Measurements from ENCODE around the gene GRM4.
A peak's percentile ranks its signal among the peaks of the same experiment; 100 is the strongest.
"Not testable (repeated sequence)": the region's sequence is repeated elsewhere in the genome, so short reads cannot be mapped to it uniquely, and the experiment has no call there.

GRM4 gene

GRCh38 chr6:34061348-34061747 is 84.5 kb downstream of the GRM4 start:
- no peak for DNase-seq

DNA sequence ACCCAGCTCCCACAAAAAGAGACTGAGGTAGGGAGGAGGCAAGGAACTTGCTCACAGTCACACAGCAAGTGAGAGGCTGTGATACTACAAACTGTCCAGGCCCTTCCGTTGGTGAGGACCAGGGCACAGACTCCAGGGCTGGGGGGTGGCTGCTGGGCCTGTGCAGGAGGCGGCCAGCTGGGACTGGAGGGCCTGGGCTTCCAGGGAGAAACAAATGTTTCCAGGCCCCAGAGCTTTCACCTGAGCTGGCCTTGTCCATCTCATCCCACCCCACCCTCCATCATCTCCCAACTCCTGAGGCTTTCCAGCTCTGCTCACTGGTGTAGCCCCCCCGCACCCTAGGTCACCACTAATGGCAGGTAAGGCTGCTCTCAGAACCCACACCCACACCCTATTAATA is 86.0 kb downstream of the GRM4 start:
- DNase-seq = no peak

DNA sequence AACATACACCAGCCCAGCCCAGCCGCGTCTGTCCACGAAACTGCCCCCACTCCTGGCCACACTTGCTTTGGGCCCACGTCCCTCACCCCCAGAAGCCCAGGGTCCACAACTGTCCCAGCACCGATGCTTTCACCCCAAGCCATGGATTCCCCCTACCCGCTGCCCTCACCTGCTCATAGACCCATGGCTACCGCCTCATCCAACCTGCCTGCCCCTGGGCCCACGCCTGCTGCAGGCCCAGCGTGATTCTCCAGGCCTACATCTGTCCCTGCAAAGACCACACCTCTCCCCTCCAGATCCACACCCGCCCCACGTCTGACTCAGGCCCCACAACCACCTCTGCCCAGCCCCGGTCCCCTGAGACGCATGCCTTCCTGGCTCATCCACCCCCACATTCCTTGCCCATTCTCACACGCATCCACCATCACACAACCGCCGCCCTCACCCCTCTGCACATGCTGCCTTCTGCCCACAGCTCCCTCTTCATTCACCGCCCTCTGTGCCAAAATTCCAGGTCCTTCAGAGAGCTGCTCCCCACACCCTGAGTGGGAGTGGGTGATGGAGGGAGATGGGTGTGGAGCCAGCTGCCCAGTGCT is 86.7 kb downstream of the GRM4 start:
- no peak for DNase-seq

DNA sequence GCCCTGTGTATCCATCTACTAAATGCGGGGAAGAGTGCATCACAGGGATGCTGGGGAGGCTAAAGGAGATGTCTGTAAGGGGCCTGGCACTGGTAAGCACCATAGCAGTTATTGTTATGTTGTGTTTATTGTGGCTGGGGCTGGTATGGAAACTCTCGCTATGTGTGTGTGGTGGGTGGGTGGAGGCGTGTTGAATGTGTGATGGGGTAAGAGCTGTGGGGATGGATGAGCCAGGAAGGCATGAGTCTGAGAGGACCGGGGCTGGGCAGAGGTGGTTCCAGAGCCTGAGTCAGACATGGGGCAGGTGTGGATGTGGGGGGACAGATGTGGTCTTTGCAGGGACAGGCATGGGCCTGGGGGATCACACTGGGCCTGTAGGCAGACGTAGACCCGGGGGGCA is 88.1 kb downstream of the GRM4 start:
- DNase-seq = no peak

DNA sequence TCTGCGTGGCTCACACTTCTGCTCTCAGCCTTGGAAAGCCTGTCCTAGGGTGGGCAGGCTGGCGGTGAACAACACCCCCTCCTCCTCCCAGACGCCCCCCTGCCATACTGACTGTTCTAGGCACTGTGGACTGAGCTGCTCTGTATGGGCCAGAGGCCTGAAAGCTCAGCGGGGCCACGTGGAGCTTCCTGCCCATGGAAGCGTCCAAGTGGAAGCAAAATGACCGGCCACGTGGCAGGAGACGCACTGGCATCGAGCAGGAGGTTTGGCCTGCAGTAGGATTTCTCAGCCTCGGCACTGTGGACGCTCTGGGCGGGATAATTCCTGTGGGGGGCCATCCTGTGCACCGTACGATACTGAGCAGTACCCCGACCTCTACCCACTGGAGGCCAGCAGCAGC is 88.7 kb downstream of the GRM4 start:
- no peak for DNase-seq

DNA sequence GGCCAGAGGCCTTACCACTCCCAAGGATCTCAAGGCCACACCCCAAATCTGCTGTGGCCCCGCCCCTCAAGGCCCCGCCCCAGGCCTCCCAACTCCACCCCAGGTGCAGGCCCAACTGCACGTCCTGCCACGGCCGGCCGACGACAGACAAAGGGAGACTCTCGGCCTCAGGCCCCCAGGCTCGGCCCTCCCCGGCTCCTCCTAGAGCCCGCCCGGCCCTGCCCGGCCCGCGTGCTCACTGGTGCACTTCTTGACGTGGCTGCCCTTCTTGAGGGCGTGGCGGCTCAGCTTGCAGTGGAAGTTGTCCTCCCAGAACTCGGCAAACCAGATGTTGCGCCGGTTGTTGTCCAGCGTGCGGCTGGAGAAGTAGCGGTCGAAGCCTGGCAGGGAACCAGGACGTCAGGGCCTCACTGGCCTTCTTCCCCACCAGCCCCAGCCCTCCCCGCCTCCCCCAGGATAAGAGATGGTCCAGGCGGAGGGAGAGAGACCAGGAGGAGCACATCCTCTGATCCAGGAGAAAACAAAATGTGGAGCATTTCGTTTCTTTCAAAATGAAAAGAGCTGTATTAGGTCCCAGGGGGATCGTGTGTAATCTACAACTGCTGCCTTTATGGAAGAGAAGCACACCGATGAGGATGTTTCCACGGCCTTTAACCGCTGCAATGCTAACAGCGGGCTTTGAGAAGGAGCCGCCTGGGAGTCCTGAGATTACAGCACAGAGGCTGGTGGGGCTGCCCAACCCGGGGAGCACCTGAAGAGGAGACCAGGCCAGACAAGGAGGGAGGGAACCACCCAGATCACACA is 89.4 kb downstream of the GRM4 start:
- DNase-seq = no peak

GRCh38 chr6:34055223-34055933 is 90.5 kb downstream of the GRM4 start:
- peak; percentile 59 for DNase-seq

DNA sequence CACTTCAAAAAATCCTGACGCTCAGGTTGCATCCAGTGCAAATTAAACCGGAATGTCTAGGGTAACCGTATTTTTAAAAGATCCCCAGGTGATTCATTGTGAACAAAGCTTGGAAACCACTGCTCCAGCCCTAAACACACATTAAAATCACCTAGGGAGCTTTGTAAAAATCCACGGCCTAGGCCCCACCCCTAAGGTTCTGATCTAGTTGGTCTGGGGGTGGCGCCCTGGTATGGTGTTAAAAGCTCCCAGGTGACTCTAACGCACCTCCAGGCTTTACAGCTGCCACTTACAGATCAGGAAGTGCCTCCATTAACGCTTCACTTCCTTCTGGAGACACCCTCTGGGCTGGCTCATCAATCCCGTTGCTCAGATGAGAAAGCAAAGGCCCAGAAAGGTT is 92.2 kb downstream of the GRM4 start:
- no peak for DNase-seq

GRCh38 chr6:34052918-34053608 is 92.8 kb downstream of the GRM4 start:
- DNase-seq = no peak

GRCh38 chr6:34052071-34052825 is 93.6 kb downstream of the GRM4 start:
- no peak for DNase-seq

DNA sequence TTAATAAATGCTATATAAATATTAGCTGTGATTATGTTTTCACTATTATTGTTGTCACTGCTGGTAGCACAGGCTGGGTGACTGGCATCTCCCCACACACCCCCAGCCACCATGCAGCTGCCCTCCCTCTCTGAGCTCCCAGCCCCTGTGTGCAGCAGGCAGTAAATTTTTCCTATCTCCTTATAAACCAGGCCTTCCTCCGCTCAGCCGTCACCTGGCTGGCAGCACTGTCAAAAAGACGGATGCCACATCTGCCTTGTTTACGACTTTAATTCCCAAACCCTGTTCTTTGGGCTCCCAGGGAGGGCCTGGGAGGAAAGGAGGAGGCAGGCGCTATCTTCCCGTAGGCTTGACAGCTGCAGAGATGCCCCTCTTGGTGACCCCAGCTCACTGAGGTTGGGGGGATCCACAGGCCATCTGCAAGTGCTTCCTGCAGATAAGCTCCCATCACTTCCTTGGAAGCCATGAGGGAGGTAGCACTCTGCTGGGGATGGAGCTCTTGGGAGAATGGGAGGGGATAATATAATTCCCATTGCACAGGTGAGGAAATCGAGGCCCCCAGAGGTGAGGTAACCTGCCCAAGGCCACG is 94.5 kb downstream of the GRM4 start:
- no peak for DNase-seq

GRCh38 chr6:34050691-34051090 is 95.2 kb downstream of the GRM4 start:
- no peak for DNase-seq

GRCh38 chr6:34049395-34050342 is 96.2 kb downstream of the GRM4 start:
- no peak for DNase-seq

- no peak for DNase-seq
Observed at GRCh38 chr6:34047913-34048867, 97.7 kb downstream of the GRM4 start.

DNA sequence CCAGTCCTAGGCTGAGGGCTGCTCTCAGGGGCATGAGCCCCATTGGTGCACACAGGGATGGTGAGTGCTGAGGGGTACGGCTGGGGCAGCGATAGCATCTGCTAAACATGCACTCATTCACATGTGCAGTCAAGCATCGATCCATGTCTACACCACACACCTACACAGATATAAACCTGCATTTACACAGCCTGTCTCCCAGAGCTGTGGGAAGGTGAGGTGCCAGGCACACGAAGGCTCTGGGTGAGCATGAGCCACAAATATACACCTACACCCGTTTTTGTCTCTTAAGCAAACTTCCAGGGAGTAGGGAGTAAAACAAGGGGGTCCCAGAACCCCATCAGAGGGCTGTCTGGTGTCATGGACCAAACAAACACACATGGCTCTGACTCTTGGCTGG is 99.3 kb downstream of the GRM4 start:
- DNase-seq = no peak

DNA sequence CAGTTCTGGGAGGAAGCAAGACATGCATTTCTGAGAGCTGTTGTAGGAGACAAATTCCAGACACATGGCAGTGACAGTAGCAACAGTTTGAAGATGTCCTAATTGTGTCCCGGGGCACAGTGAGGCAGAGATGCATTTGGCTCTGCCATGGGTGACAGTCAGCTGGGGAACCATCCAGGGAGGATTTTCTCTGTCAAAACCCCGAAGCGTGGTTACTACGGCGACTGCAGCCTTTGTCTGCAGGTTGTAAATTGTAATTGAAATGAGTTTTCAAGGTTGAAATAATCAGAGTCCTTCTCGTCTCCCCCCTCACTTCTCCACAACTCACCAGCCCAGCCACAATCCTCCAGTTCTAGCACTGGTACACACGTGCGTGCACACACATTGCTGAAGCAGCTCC is 100.1 kb downstream of the GRM4 start:
- DNase-seq = no peak

- no peak for DNase-seq
Observed at GRCh38 chr6:34044945-34045595, 100.8 kb downstream of the GRM4 start.

DNA sequence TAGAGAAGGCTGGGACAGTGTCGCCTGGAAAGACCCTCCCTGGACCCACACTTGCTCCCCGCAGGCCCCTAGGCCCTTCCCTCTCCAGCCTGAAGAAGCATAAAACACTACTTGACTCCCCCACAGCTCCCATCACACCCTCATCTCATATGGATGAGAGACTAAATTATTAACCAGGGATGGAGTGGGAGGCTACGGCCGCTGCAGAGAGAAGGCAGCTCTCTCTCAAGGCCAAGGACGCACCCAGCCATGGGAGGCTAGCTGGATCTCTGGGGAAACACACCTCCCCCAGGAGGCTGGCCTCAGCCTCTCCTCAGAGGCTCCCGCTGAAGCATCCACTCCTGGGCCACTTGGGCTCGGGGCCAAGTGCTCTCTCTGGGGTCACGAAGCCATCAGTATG is 102.5 kb downstream of the GRM4 start:
- no peak for DNase-seq

DNA sequence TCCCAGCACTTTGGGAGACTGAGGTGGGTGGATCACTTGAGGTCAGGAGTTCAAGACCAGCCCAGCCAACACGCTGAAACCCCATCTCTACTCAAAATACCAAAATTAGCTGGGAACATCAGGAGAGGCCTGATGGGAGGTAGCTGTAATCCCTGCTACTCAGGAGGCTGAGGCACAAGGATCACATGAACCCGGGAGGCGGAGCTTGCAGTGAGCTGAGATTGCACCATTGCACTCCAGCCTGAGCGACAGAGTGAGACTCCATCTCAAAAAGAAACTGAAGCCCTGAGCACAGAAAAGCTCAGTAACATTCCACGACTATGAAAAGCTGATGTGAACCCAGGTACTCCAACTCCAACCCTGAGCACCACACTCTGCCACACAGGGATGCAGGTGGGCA is 103.9 kb downstream of the GRM4 start:
- DNase-seq = not testable (repeated sequence)
